Upper lobe of right lung (tissue), 1 donor: ENCODE measurements around the gene SLC16A9. TPM values are rescaled to one million over a fixed set of nuclear protein-coding genes. Genes with fewer than 3 reads are reported as not detected.
A peak's percentile ranks its signal among the peaks of the same experiment; 100 is the strongest.

Experiments
- ATAC-seq: fragments of 200-7000 bp; cut with Tn5 transposase; one replicate; pipeline ENCODE4 v1.9.1; 2020; ENCODE audit warnings: mild to moderate bottlenecking, moderate library complexity
- DNase-seq: peaks from one replicate; pipeline ENCODE4 v3.0.0-alpha.2; 2020
- H3K27ac ChIP-seq: fragments of 200-600 bp; one replicate; pipeline ENCODE4 v1.8.0; 2022
- H3K27me3 ChIP-seq: fragments of 200-600 bp; one replicate; pipeline ENCODE4 v1.8.0; 2022; ENCODE audit warnings: mild to moderate bottlenecking
- H3K36me3 ChIP-seq: fragments of 200-600 bp; one replicate; pipeline ENCODE4 v1.8.0; 2022
- H3K4me1 ChIP-seq: fragments of 200-600 bp; one replicate; pipeline ENCODE4 v1.8.0; 2022
- H3K4me3 ChIP-seq: fragments of 200-600 bp; one replicate; pipeline ENCODE4 v1.8.0; 2022; ENCODE audit warnings: mild to moderate bottlenecking
- H3K9me3 ChIP-seq: fragments of 200-600 bp; one replicate; pipeline ENCODE4 v1.8.0; 2022
- CTCF ChIP-seq: fragments of 200-600 bp; IDR thresholded peaks from one replicate; pipeline ENCODE4 v1.8.0; 2022; ENCODE audit warnings: antibody characterized with exemption
- intact Hi-C: fragments of 100-400 bp; cut with DNase I; formaldehyde crosslinking; loops from one replicate; pipeline ENCODE4 v1.11.0; 2022
- long read RNA-seq: library from polyadenylated mRNA; unstranded; transcript quantifications from one replicate; pipeline ENCODE4 v2.0.0, GENCODE V29; 2021
- total RNA-seq: library from RNA; stranded (reverse); fragmentation: NEBNext Ultra II Directional; extraction: Animal tissue kit (Norgen Biotek cat#: 25700); gene quantifications from one replicate; pipeline ENCODE4 v1.2.1, GENCODE V29; 2021
- donor health status: DM: no; HTN: yes; CAD: no; lungs with severe emphysema.

Gene SLC16A9
- total RNA-seq: 1.8 TPM
- long read RNA-seq, full-length matches to known transcripts: 3 of 5 reads
- long read RNA-seq, partial matches to known transcripts: 0 of 5 reads
- long read RNA-seq, other reads (novel, unspliced or antisense): 2 of 5 reads

- ATAC-seq (peak; percentile 82), DNase-seq (peak; percentile 73)
- no peaks in the 10 kb centered on the region for H3K4me1 ChIP-seq
- H3K4me3 ChIP-seq: peak within 1 kb of the TSS; percentile 48
- no peaks in the 10 kb centered on the region for H3K36me3 ChIP-seq
- no peak within 1 kb of the TSS for H3K27ac ChIP-seq
- H3K9me3 ChIP-seq: no peaks in the 10 kb centered on the region
- intact Hi-C loops: no loop called here
- peak; percentile 34 for TF ChIP-seq CTCF
- peaks cover 18% of the 10 kb centered on the region for H3K27me3 ChIP-seq
Measured at GRCh38 chr10:59709395-59710125, at the start of gene SLC16A9. Gene SLC16A9, minus strand, starts transcription at chr10:59709850. Its CDS starts 25,559 bp downstream, at chr10:59684291.

- no peak overlapping the region for H3K27ac ChIP-seq
- no peaks in the 10 kb centered on the region for H3K9me3 ChIP-seq
- no peaks in the 10 kb centered on the region for H3K4me1 ChIP-seq
- no peak overlapping the region for H3K4me3 ChIP-seq
- H3K36me3 ChIP-seq: no peaks in the 10 kb centered on the region
- TF ChIP-seq CTCF: no peak
- H3K27me3 ChIP-seq: no peaks in the 10 kb centered on the region
- intact Hi-C loops: no loop called here
- DNase-seq (no peak), ATAC-seq (no peak)
Measured at GRCh38 chr10:59757966-59758365, 48.3 kb upstream of the SLC16A9 start.

GRCh38 chr10:59754951-59755350 is 45.3 kb upstream of the SLC16A9 start:
- intact Hi-C loops: no loop called here
- H3K4me1 ChIP-seq: no peaks in the 10 kb centered on the region
- ATAC-seq (no peak), DNase-seq (no peak)
- no peaks in the 10 kb centered on the region for H3K27me3 ChIP-seq
- H3K4me3 ChIP-seq: no peak overlapping the region
- no peak for TF ChIP-seq CTCF
- H3K9me3 ChIP-seq: no peaks in the 10 kb centered on the region
- H3K36me3 ChIP-seq: no peaks in the 10 kb centered on the region
- H3K27ac ChIP-seq: no peak overlapping the region

GRCh38 chr10:59753267-59753666 is 43.6 kb upstream of the SLC16A9 start, which contains the start of gene MRLN:
Gene MRLN, minus strand, starts transcription at chr10:59753455.
- intact Hi-C loops: no loop called here
- TF ChIP-seq CTCF: no peak
- Histone ChIP-seq H3K36me3 (no peaks in the 10 kb centered on the region), H3K27ac (no peak within 1 kb of the TSS), H3K4me3 (no peak within 1 kb of the TSS), H3K27me3 (no peaks in the 10 kb centered on the region), H3K9me3 (no peaks in the 10 kb centered on the region), H3K4me1 (no peaks in the 10 kb centered on the region)
- DNase-seq (no peak), ATAC-seq (no peak)

GRCh38 chr10:59752278-59752940 is 42.8 kb upstream of the SLC16A9 start:
- ATAC-seq: no peak
- H3K27ac ChIP-seq: no peak overlapping the region
- H3K36me3 ChIP-seq: no peaks in the 10 kb centered on the region
- TF ChIP-seq CTCF: no peak
- H3K4me1 ChIP-seq: no peaks in the 10 kb centered on the region
- H3K9me3 ChIP-seq: no peaks in the 10 kb centered on the region
- no peaks in the 10 kb centered on the region for H3K27me3 ChIP-seq
- no peak overlapping the region for H3K4me3 ChIP-seq
- no peak for DNase-seq
- intact Hi-C loops: no loop called here
